Fibroblast of the aortic adventitia (primary cell): ENCODE measurements around the gene PLEKHF1. TPM values are rescaled to one million over a fixed set of nuclear protein-coding genes. Genes with fewer than 3 reads are reported as not detected.

Source experiments
- DNase-seq: peaks from one replicate; pipeline ENCODE4 v3.0.0-alpha.2; 2010; ENCODE audit warnings: low read depth
- H3K4me3 ChIP-seq: 2 replicates; pipeline ENCODE4 v1.5.1; 2011; ENCODE audit warnings: low read depth, mild to moderate bottlenecking, control low read depth, low read length, moderate library complexity
- total RNA-seq: library from RNA; depleted of rRNA; stranded (reverse); fragments of >200 nt; gene quantifications from 2 replicates; pipeline ENCODE4 v1.2.3, GENCODE V29; 2012; ENCODE audit warnings: low replicate concordance
- TF ChIP-seq, protein P1 (sequence below): IDR thresholded peaks from 2 replicates; pipeline ENCODE4 v1.5.1; 2011; ENCODE audit warnings: mild to moderate bottlenecking, low read length, control low read depth, inconsistent platforms; ENCODE audit not compliant: insufficient read depth

The PLEKHF1 gene
- total RNA-seq, 1 donor = 29.4 TPM

DNA sequence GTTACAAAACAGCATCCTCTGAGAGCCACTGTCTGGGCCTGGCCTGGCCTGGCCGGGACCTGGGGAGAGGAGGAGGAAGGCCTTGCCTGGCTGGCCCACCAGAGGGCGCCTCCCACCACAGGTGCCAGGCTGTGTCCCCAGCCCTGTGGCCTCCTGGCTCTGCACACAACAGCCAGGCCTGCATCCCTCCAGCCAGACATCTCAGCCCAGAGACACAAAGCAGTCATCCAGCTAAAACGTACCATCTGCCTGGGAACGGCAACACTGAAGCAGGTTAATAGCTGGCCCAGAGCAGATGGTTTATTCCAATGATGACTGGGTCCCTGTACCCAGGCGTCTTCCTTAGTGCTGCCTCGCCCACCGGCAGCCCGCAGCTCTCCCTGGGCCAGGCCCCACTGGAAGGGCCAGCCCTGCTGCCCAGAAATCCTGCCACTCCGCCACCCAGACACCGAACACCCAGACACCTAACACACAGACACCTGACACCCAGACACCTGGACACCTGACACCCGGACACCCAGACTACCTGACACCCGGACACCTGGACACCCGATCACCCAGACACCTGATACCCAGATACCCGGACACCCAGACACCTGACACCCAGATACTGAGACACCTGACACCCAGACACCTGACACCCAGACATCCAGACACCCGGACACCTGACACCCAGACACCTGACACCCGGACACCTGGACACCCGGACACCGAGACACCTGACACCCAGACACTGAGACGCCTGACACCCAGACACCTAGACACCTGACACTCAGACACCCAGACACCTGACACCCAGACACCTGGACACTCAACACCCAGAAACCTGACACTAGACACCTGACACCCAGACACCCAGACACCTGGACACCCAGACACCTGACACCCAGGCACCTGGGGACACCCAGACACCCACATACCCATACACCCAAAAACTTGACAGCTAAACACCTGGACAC, 29.7 kb downstream of the PLEKHF1 start:
- peak; percentile 75 for DNase-seq
- no peak overlapping the region for H3K4me3 ChIP-seq
- TF ChIP-seq, protein P1, sequence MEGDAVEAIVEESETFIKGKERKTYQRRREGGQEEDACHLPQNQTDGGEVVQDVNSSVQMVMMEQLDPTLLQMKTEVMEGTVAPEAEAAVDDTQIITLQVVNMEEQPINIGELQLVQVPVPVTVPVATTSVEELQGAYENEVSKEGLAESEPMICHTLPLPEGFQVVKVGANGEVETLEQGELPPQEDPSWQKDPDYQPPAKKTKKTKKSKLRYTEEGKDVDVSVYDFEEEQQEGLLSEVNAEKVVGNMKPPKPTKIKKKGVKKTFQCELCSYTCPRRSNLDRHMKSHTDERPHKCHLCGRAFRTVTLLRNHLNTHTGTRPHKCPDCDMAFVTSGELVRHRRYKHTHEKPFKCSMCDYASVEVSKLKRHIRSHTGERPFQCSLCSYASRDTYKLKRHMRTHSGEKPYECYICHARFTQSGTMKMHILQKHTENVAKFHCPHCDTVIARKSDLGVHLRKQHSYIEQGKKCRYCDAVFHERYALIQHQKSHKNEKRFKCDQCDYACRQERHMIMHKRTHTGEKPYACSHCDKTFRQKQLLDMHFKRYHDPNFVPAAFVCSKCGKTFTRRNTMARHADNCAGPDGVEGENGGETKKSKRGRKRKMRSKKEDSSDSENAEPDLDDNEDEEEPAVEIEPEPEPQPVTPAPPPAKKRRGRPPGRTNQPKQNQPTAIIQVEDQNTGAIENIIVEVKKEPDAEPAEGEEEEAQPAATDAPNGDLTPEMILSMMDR = peak; percentile 95

DNA sequence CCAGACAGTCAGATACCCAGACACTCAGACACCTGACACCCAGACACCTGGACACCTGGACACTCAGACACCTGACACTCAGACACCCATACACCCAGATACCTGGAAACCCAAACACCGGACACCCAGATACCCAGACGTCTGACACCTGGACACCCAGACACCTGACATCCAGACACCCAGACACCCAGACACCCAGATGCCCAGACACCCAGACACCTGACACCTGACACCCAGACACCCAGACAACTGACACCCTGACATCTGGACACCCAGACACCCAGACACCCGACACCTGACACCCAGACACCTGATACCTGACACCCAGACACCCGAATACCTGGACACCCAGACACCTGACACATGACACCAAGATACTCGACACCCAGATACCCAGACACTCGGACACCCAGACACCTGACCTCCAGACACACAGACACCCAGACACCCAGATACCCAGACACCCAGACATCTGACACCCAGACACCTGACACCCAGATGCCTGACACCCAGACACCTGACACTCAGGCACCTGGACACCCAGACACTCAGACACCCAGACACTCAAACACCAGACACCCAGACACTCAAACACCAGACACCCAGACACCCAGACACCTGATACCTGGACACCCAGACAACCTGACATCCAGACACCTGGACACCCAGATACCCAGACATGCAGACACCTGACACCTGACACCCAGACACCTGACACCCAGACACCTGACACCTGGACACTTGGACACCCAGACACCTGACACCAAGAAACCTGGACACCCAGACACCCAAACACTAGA, 30.7 kb downstream of the PLEKHF1 start:
- TF ChIP-seq, protein P1 = no peak
- DNase-seq = no peak
- H3K4me3 ChIP-seq = no peak overlapping the region

DNA sequence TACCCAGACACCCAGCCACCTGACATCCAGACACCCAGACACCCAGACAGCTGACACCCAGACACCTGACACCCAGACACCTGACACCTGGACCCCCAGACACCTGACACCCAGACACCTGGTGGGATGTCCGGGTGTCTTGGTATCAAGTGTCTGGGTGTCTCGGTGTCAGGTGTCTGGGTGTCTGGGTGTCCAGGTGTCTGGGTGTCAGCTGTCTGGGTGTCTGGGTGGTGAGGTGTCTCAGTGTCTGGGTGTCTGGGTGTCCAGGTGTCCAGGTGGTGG, 31.2 kb downstream of the PLEKHF1 start:
- DNase-seq = no peak

DNA sequence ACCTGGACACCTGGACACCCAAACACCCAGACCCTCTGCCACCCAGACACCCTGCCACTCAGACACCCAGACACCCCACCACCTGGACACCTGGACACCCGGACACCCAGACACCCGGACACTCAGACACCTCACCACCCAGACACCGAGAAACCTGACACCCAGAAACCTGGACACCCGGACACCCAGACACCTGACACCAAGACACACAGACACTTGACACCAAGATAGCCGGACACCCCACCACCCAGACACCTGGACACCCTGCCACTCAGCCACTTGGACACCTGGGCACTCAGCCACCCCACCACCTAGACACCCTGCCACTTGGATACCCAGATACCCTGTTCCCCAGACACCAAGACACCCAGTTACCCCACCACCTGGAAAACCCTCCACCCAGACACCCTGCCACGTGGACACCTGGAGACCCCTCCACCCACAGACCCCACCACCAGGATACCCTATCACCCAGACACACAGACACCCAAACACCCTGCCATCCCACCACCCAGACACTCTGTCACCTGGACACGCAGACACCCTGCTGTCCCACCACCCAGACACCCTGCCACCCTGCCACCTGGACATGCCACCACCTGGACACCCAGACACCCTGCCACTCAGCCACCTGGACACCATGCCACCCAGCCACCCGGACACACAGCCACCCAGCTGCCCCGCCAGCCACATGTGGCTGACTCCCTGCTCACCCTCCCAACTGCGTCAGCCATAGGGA, 32.4 kb downstream of the PLEKHF1 start:
- no peak for DNase-seq
- TF ChIP-seq, protein P1 = no peak
- no peak overlapping the region for H3K4me3 ChIP-seq

More for the DNA sequence above, 31.2 kb downstream of the PLEKHF1 start:
- no peak overlapping the region for H3K4me3 ChIP-seq
- TF ChIP-seq, protein P1 = no peak

DNA sequence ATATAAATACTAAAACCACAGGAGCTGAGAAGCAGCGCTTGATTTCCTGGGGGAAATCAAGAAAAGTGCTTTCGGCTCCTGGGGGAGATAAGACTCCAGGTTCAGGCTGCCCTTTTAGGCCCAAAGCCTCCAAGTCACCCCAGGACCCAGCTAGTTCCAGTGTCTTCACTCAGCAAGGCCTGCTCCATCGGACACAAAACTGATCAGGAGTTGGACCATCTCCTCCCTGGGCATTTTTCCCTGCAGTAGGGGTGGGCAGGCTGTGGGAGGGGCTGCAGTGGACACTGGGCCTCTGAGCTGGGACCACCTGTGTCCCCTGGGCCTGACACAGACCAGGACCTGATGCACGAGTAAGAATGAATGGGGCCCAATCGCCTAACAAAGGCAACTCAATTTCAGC, 34.6 kb downstream of the PLEKHF1 start:
- DNase-seq = no peak

DNA sequence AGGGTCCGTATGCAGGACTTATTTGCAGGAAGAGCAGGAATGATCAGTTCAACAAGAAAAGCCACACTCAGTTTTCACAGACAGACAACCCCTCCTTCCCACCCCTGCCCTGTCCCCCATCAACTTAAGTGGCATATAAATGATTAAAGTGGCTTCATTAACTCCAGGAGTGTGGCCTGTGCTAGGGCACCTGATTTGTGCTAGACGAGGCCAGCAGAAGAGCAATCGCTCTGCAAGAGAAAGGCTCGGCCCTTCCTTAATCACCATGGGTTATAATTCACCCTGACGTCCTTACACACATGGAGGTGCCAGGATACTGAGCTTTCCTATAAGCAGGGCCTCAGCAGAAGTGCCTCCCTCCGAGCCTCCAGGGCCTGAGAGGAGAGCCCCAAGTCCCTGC, 35.2 kb downstream of the PLEKHF1 start:
- no peak for DNase-seq
- no peak overlapping the region for H3K4me3 ChIP-seq
- TF ChIP-seq, protein P1 = no peak

More for the DNA sequence above, 34.6 kb downstream of the PLEKHF1 start:
- H3K4me3 ChIP-seq = no peak overlapping the region
- TF ChIP-seq, protein P1 = no peak
